ENCODE measurements around the gene FBXW7.

- no peak for TF ChIP-seq REST (IDR thresholded peaks at IDR 0.05; ENCODE audit: borderline replicate concordance in 1 of 2, low read depth in 1 of 2, low read length in 2 of 2)
- no peak for TF ChIP-seq PHF8 (CRISPR knock-in tag; IDR thresholded peaks at IDR 0.05)
Observed at GRCh38 chr4:152296386-152296785, 239.5 kb downstream of the FBXW7 start.

Data from HepG2 (cell line).